Lung (tissue), 12 donors: ENCODE results near the gene PLCB2. TPM values are rescaled to one million over a fixed set of nuclear protein-coding genes. Genes with fewer than 3 reads are reported as not detected.
A peak's percentile ranks its signal among the peaks of the same experiment; 100 is the strongest.

Experiments
- ATAC-seq: fragments of 200-7000 bp; cut with Tn5 transposase; one replicate; pipeline ENCODE4 v1.9.1; 2020; ENCODE audit warnings: moderate number of reproducible peaks; ENCODE audit not compliant: insufficient read depth, low FRiP score
- DNase-seq, 3 donors: peaks; one replicate each; pipeline ENCODE4 v3.0.0-alpha.2; 2013 to 2017
- H3K27ac ChIP-seq, 2 donors: one replicate each; pipeline ENCODE4 v1.5.1; 2013; ENCODE audit warnings: mild to moderate bottlenecking in 2 of 2, moderate library complexity in 2 of 2, control low read depth in 1 of 2, inconsistent platforms in 1 of 2, low read depth in 1 of 2, low read length in 1 of 2
- H3K27me3 ChIP-seq, 3 donors: one replicate each; pipeline ENCODE4 v1.5.1; 2013; ENCODE audit warnings: low read length in 2 of 3; ENCODE audit not compliant: control insufficient read depth in 3 of 3, insufficient read depth in 3 of 3
- H3K36me3 ChIP-seq, 4 donors: one replicate each; pipeline ENCODE4 v1.5.1; 2013; ENCODE audit warnings: low read length in 4 of 4, mild to moderate bottlenecking in 1 of 4, moderate library complexity in 1 of 4; ENCODE audit not compliant: control insufficient read depth in 4 of 4, insufficient read depth in 4 of 4
- H3K4me1 ChIP-seq, 5 donors: one replicate each; pipeline ENCODE4 v1.5.1; 2013; ENCODE audit warnings: low read length in 5 of 5, mild to moderate bottlenecking in 2 of 5, moderate library complexity in 1 of 5; ENCODE audit not compliant: control insufficient read depth in 5 of 5, insufficient read depth in 5 of 5
- H3K4me3 ChIP-seq: one replicate; pipeline ENCODE4 v1.5.1; 2013; ENCODE audit warnings: mild to moderate bottlenecking, control low read depth, moderate library complexity
- H3K9ac ChIP-seq, 2 donors: one replicate each; pipeline ENCODE4 v1.5.1; 2013; ENCODE audit warnings: low read length in 2 of 2, control low read depth in 1 of 2; ENCODE audit not compliant: insufficient read depth in 1 of 2
- H3K9me3 ChIP-seq, 4 donors: one replicate each; pipeline ENCODE4 v1.5.1; 2013; ENCODE audit warnings: low read length in 3 of 4, mild to moderate bottlenecking in 1 of 4, moderate library complexity in 1 of 4; ENCODE audit not compliant: control insufficient read depth in 4 of 4, insufficient read depth in 3 of 4
- WGBS, 2 donors: extraction: QIAGEN DNeasy Blood & Tissue Kit; methylation state at CpG; one replicate each; pipeline ENCODE4 v1.1.7; 2013; 5-methylcytosine and 5-hydroxymethylcytosine counted together
- polyA plus RNA-seq, 2 donors: library from polyadenylated mRNA; stranded (reverse); fragments of 200-250 nt; gene quantifications; one replicate each; pipeline ENCODE4 v1.2.1, GENCODE V29; 2013
- total RNA-seq, 2 donors: library from RNA; depleted of rRNA in 1 of 2; stranded (reverse); fragments of >200 nt in 1 of 2; gene quantifications; one replicate each; pipeline ENCODE4 v1.2.1, GENCODE V29; 2014 to 2021
- TF ChIP-seq, protein P1 (sequence below): IDR thresholded peaks from 2 replicates; pipeline ENCODE4 v1.5.1; 2012; ENCODE audit warnings: mild to moderate bottlenecking; ENCODE audit errors: control extremely low read depth, extremely low read depth
- donor health status: control.
- donor health status: control.
- donor health status: Bipolar disorder and iron deficiency.
- donor health status: healthy.
- donor health status: DM: yes; HTN: yes; CAD: no.

PLCB2 gene
- total and polyA plus RNA-seq, 4 donors: 17.9 to 76.7 (median 51.2) TPM

DNA sequence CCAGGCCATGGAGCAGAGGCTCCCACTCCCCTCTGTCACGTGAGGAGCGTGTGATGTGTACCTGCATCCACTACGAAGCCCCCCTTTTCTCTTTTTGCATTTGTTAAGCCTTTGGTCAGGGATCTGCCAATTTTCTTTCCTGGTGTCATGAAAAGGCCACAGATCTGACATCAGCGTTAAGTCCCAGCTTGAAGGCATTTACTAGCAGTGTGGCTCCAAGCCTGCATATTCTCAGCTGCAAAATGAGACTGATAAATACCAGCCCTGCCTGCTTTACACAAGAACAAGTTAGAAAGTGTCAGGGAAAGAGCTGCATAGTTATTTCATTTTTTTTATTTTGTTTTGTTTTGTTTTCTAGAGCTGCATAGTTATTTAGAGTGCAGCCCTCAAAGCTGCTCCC is 22.6 kb downstream of the PLCB2 start:
- ATAC-seq: no peak
- 79 to 91% methylated on average over 4 of the region's 4 CpGs for WGBS, 2 donors
- peak; percentile 81 to 95 (median 93) for DNase-seq
- no peak overlapping the region for H3K27ac ChIP-seq
- TF ChIP-seq, protein P1, sequence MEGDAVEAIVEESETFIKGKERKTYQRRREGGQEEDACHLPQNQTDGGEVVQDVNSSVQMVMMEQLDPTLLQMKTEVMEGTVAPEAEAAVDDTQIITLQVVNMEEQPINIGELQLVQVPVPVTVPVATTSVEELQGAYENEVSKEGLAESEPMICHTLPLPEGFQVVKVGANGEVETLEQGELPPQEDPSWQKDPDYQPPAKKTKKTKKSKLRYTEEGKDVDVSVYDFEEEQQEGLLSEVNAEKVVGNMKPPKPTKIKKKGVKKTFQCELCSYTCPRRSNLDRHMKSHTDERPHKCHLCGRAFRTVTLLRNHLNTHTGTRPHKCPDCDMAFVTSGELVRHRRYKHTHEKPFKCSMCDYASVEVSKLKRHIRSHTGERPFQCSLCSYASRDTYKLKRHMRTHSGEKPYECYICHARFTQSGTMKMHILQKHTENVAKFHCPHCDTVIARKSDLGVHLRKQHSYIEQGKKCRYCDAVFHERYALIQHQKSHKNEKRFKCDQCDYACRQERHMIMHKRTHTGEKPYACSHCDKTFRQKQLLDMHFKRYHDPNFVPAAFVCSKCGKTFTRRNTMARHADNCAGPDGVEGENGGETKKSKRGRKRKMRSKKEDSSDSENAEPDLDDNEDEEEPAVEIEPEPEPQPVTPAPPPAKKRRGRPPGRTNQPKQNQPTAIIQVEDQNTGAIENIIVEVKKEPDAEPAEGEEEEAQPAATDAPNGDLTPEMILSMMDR: no peak
- H3K4me1 ChIP-seq: peaks cover 0 to 36% (median 11%) of the 10 kb centered on the region in 5 donors
- no peak overlapping the region for H3K9ac ChIP-seq
- peaks cover 0 to 4% (median 1%) of the 10 kb centered on the region in 4 donors for H3K36me3 ChIP-seq
- H3K27me3 ChIP-seq: peaks cover 3 to 36% (median 24%) of the 10 kb centered on the region in 3 donors
- H3K4me3 ChIP-seq: no peak overlapping the region
- H3K9me3 ChIP-seq: no peaks in the 10 kb centered on the region

DNA sequence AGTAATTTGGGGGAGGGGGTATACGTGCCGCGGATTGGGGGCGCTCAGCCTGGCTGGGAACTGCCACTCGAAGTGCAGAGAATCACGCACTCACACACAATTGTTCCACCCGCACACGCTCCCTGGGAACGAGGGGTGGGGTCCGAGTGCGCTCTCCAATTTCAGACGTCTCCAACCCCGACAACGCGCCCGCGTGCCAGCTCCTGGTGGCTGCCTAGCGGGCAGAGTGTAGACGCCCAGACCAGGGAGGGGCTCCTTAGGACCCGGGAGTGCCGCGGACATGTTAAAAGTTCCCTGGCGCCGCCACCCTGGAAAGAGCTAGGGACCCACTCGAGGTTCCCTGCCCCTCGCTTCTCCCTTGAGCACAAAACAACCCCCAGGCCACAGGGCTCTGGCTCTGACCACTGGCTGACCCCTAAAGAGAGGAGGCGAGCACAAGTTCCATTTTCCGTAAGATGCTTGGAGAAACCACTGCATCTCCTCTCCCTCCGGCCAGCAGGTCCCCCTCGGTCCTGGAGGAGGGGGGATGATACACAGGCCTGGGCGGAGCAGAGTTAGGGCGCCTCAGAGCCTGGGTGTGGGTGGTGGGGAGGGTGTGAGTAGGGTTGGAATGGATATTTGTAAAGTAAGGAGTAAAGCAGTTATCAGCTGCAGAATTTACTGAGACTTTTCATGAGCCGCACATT is 24.0 kb downstream of the PLCB2 start:
- no peak overlapping the region for H3K9ac ChIP-seq
- TF ChIP-seq, protein P1: no peak
- ATAC-seq (no peak), DNase-seq (peak in 1 of 3 donors; percentile 28)
- H3K27me3 ChIP-seq: peaks cover 3 to 47% (median 36%) of the 10 kb centered on the region in 3 donors
- peaks cover 0 to 4% (median 1%) of the 10 kb centered on the region in 4 donors for H3K36me3 ChIP-seq
- H3K4me3 ChIP-seq: no peak overlapping the region
- peaks cover 0 to 39% (median 12%) of the 10 kb centered on the region in 5 donors for H3K4me1 ChIP-seq
- H3K27ac ChIP-seq: no peak overlapping the region
- no peaks in the 10 kb centered on the region for H3K9me3 ChIP-seq
- 28 to 32% methylated on average over 33 of the region's 33 CpGs for WGBS, 2 donors

DNA sequence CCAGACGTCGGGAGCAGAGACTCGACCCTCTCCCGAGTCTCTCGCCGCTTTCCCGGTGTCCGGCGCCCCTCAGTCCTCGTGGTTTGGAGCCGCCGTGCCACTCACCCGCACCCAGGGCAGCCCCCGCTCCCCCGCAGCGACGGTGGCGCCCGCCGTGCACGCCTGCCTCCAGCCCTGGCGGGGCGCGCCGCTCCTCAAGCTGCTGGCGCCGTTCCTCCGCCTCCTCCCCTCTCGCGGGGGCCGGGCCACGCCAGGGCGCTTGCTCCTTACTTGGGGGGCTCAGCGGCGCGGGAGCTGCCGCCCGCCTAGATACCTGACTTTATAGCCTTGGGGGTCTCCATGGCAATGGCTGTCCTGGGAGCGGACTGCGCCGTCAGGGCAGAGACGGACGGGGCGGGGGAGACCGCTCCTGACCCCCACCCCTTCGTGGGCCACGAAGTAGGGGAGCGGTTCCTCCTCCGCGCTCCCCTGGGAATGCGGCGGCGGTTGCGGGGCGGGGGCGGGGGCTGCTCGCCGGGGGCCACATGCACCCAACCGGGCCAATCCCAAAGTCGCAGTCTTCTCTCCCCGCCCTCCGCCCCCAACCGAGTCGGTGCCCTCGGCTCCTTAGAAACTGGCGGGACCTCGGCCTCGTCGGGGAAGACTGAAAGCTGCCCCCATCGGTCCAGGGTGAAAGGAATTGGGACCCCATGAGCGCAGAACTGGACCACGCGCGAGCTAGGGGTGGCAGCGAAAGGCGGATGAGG is 24.7 kb downstream of the PLCB2 start, which contains the start of gene ANKRD63:
ANKRD63 (minus strand) TSS at position 196 of the 746 bp plus-strand sequence. CDS start 478 bp downstream, outside the sequence.
- ATAC-seq (peak; percentile 13), DNase-seq (peak; percentile 25 to 48 (median 41))
- Histone ChIP-seq H3K27ac (no peak within 1 kb of the TSS), H3K9me3 (no peaks in the 10 kb centered on the region), H3K36me3 (peaks cover 0 to under 1% (median under 1%) of the 10 kb centered on the region in 4 donors), H3K9ac (no peak within 1 kb of the TSS), H3K4me1 (peaks cover 0 to 43% (median 12%) of the 10 kb centered on the region in 5 donors), H3K4me3 (peak within 1 kb of the TSS; percentile 12), H3K27me3 (peaks cover 3 to 48% (median 43%) of the 10 kb centered on the region in 3 donors)
- 1 to 3% methylated on average over 70 to 76 of the region's 76 CpGs for WGBS, 2 donors
- TF ChIP-seq, protein P1: no peak
